Thyroid gland (tissue), 4 donors: ENCODE data around the gene JOSD2. TPM values are rescaled to one million over a fixed set of nuclear protein-coding genes. Genes with fewer than 3 reads are reported as not detected.

Source experiments
- DNase-seq, 2 donors: peaks; one replicate each; pipeline ENCODE4 v3.0.0-alpha.2; 2019
- H3K27ac ChIP-seq, 3 donors: fragments of 200-600 bp; sonication (generic); 1 replicate in 2 of 3; 2 replicates in 1 of 3; pipeline ENCODE4 v1.5.1; 2016 to 2019; ENCODE audit warnings: mild to moderate bottlenecking in 1 of 3, moderate library complexity in 1 of 3
- H3K27me3 ChIP-seq: fragments of 200-600 bp; sonication (generic); one replicate; pipeline ENCODE4 v1.5.1; 2019
- H3K36me3 ChIP-seq, 2 donors: fragments of 200-600 bp; sonication (generic); one replicate each; pipeline ENCODE4 v1.5.1; 2016 to 2019
- H3K4me1 ChIP-seq, 2 donors: fragments of 200-600 bp; sonication (generic); one replicate each; pipeline ENCODE4 v1.5.1; 2017 to 2019
- H3K4me3 ChIP-seq, 3 donors: fragments of 200-600 bp; sonication (generic); replicated peaks in 1 of 3; 1 replicate in 2 of 3; 2 replicates in 1 of 3; pipeline ENCODE4 v1.5.1; 2016; ENCODE audit warnings: mild to moderate bottlenecking in 1 of 3
- H3K9me3 ChIP-seq: fragments of 200-600 bp; sonication (generic); one replicate; pipeline ENCODE4 v1.5.1; 2017
- POLR2A ChIP-seq, 2 donors: fragments of 450-650 bp; IDR thresholded peaks; one replicate each; pipeline ENCODE4 v1.6.1; 2017; ENCODE audit warnings: antibody characterized with exemption in 2 of 2, mild to moderate bottlenecking in 2 of 2, moderate library complexity in 1 of 2
- WGBS, 2 donors: methylation state at CpG; one replicate each; pipeline ENCODE4 v1.1.5; 2017; 5-methylcytosine and 5-hydroxymethylcytosine counted together
- intact Hi-C: fragments of 100-400 bp; cut with DNase I; formaldehyde crosslinking; loops from one replicate; pipeline ENCODE4 v1.15.1; 2023
- total RNA-seq, 4 donors: library from RNA; depleted of rRNA; stranded (reverse); fragments of >200 nt; gene quantifications; one replicate each; pipeline ENCODE4 v1.2.3, GENCODE V29; 2016
- TF ChIP-seq, protein P1 (sequence below), 6 experiments: fragments of 200-600 bp in 3 of 6; fragments of 450-650 bp in 3 of 6; sonication (generic) in 3 of 6; IDR thresholded peaks; one replicate each; pipeline ENCODE4 v1.5.1; 2016 to 2019; ENCODE audit warnings: antibody characterized with exemption in 6 of 6, mild to moderate bottlenecking in 2 of 6, inconsistent platforms in 1 of 6, moderate library complexity in 1 of 6

Gene JOSD2
- total RNA-seq, 4 donors from 2014 or later, result 23.9 to 49.5 (median 41.3) TPM

DNA sequence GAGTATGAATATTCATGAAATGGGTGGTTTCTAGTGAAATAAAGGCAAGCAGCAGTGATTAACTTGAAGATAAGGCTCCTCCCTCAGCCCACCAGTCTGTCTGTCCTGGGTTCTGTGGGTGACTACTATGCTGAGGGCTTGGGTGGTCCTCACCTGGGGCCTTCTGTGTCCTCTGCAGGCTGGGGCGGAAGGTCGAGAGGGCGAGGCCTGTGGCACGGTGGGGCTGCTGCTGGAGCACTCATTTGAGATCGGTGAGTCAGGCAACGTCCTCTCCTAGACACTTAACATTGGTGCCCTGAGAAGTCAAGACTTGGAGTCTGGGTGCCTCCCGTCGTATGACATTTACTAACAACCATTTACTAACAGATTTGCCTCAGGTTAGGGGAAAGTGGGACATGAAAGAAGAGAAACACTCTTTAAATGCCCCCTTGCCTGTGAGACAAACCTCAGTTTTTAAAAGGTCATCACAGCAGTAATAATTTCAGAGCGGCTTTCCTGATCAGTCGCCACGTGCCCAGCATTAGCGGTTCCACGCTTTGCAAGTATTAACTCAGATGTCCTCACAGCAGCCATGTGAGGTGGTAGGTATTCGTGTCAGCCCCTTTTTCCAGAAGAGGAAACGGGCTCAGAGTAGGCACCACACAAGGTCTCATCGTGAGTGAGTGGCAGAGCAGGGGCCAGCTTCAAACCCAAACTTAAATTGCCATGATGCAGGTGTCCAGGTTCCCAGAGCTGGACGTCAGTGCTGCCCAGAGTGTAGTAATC, 33.1 kb downstream of the JOSD2 start:
- no peak for DNase-seq
- Histone ChIP-seq H3K9me3 (no peaks in the 10 kb centered on the region), H3K27ac (no peak overlapping the region), H3K4me1 (peaks cover 10 to 17% of the 10 kb centered on the region in 2 donors), H3K4me3 (no peak overlapping the region), H3K36me3 (peaks cover 39 to 48% of the 10 kb centered on the region in 2 donors), H3K27me3 (no peaks in the 10 kb centered on the region)
- no peak for TF ChIP-seq POLR2A (IDR thresholded peaks at IDR 0.05)
- TF ChIP-seq, protein P1, sequence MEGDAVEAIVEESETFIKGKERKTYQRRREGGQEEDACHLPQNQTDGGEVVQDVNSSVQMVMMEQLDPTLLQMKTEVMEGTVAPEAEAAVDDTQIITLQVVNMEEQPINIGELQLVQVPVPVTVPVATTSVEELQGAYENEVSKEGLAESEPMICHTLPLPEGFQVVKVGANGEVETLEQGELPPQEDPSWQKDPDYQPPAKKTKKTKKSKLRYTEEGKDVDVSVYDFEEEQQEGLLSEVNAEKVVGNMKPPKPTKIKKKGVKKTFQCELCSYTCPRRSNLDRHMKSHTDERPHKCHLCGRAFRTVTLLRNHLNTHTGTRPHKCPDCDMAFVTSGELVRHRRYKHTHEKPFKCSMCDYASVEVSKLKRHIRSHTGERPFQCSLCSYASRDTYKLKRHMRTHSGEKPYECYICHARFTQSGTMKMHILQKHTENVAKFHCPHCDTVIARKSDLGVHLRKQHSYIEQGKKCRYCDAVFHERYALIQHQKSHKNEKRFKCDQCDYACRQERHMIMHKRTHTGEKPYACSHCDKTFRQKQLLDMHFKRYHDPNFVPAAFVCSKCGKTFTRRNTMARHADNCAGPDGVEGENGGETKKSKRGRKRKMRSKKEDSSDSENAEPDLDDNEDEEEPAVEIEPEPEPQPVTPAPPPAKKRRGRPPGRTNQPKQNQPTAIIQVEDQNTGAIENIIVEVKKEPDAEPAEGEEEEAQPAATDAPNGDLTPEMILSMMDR (IDR thresholded peaks at IDR 0.05), result no peak
- intact Hi-C loops, result loop anchor here (5.0 kb wide), 1 partner anchor 34 kb away; the partner anchor contains the start of genes ASPDH and JOSD2
- WGBS, 2 donors, result 94 to 95% methylated on average over 16 to 17 of the region's 17 CpGs

DNA sequence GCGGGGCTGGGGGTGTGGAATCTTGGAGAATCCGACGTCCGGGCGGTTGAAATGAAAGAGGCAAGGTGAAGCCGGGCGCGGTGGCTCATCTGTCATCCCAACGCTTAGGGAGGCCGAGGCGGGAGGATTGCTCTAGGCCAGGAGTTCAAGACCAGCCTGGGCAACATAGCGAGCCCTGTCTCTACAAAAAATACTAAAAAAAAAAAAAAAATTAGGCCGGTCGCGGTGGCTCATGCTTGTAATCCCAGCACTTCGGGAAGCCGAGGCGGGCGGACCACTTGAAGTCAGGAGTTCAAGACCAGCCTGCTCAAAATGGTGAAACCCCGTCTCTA, 34.1 kb downstream of the JOSD2 start:
- intact Hi-C loops, result loop anchor here (5.0 kb wide), 1 partner anchor 35 kb away; the partner anchor contains the start of genes ASPDH and JOSD2
- 19 to 26% methylated on average over 20 of the region's 20 CpGs for WGBS, 2 donors
- Histone ChIP-seq H3K9me3 (no peaks in the 10 kb centered on the region), H3K27ac (peak overlapping the region in 1 of 3 donors; percentile 75), H3K4me1 (peaks cover 10 to 17% of the 10 kb centered on the region in 2 donors), H3K36me3 (peaks cover 30 to 38% of the 10 kb centered on the region in 2 donors), H3K27me3 (no peaks in the 10 kb centered on the region), H3K4me3 (peak overlapping the region; percentile 60 to 92 (median 81))
- no peak for TF ChIP-seq POLR2A (IDR thresholded peaks at IDR 0.05)
- TF ChIP-seq, protein P1 (IDR thresholded peaks at IDR 0.05), result no peak
- DNase-seq, result no peak

GRCh38 chr19:50476224-50476906, 34.6 kb downstream of the JOSD2 start, which contains the start of the genes EMC10 and GARIN5A:
Gene EMC10 (plus strand): TSS chr19:50476507. CDS start chr19:50476545, 38 bp downstream.
Gene GARIN5A (minus strand): TSS chr19:50476848. CDS start chr19:50476388, 460 bp downstream.
- Histone ChIP-seq H3K27ac (peak within 1 kb of the TSS; percentile 11 to 75 (median 44)), H3K4me1 (peaks cover 10 to 17% of the 10 kb centered on the region in 2 donors), H3K27me3 (no peaks in the 10 kb centered on the region), H3K4me3 (peak within 1 kb of the TSS; percentile 60 to 92 (median 81)), H3K36me3 (peaks cover 27 to 33% of the 10 kb centered on the region in 2 donors), H3K9me3 (no peaks in the 10 kb centered on the region)
- WGBS, 2 donors, result 0 to 5% methylated on average over 24 to 35 of the region's 58 CpGs
- intact Hi-C loops, result loop anchor here (5.0 kb wide), 1 partner anchor 36 kb away; the partner anchor contains the start of genes ASPDH and JOSD2
- peak; percentile 92 to 94 for DNase-seq
- TF ChIP-seq, protein P1 (IDR thresholded peaks at IDR 0.05), result peak in 1 of 6 experiments; percentile 42
- peak; percentile 49 to 82 for TF ChIP-seq POLR2A (IDR thresholded peaks at IDR 0.05)

DNA sequence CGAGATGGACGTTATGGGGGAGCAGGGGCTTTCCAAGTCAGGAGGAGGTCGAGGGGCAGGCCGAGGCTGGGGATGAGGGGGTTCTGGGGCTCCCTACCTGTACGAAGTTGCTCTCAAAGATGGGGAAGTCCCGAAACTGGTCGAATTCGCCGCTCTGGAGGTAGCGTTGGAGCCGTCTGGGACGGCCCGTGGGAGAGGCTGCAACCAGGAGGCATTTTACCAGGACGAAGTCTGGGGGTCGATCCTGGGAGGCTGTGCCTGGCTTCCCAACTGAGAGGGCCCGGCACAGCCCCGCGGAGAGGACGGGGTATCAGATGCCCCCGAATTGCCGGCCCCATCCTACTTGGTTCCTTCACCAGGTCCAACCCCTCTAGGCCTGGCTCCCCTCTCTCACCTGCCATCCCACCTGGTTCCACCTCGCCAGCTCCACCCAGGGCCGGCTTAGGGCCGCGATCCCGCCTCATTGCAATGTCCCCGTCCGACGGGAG, 35.2 kb downstream of the JOSD2 start:
- no peak for DNase-seq
- Histone ChIP-seq H3K27ac (peak overlapping the region in 2 of 3 donors; percentile 44 to 75), H3K27me3 (no peaks in the 10 kb centered on the region), H3K36me3 (peaks cover 21 to 30% of the 10 kb centered on the region in 2 donors), H3K4me1 (peaks cover 10 to 17% of the 10 kb centered on the region in 2 donors), H3K9me3 (no peaks in the 10 kb centered on the region), H3K4me3 (peak overlapping the region in 1 of 3 donors; percentile 81)
- intact Hi-C loops, result loop anchor here (5.0 kb wide), 1 partner anchor 37 kb away; the partner anchor contains the start of genes ASPDH and JOSD2
- TF ChIP-seq, protein P1 (IDR thresholded peaks at IDR 0.05), result no peak
- no peak for TF ChIP-seq POLR2A (IDR thresholded peaks at IDR 0.05)
- WGBS, 2 donors, result 71 to 86% methylated on average over 24 to 26 of the region's 29 CpGs
